Neutrophil (primary cell): Measurements from ENCODE around the gene AMBRA1.
"Not testable (repeated sequence)": the region's sequence is repeated elsewhere in the genome, so short reads cannot be mapped to it uniquely, and the experiment has no call there.

Experiments
- H3K27ac ChIP-seq: fragments of 200-600 bp; sonication (generic); 2 replicates; pipeline ENCODE4 v1.5.1; 2016; ENCODE audit warnings: mild to moderate bottlenecking, moderate library complexity
- H3K27me3 ChIP-seq: fragments of 200-600 bp; sonication (generic); 2 replicates; pipeline ENCODE4 v1.6.0; 2016; ENCODE audit warnings: mild to moderate bottlenecking
- H3K36me3 ChIP-seq: fragments of 200-600 bp; sonication (generic); 2 replicates; pipeline ENCODE4 v1.5.1; 2017
- H3K4me1 ChIP-seq, 2 experiments: fragments of 200-600 bp in 1 of 2; sonication (generic) in 1 of 2; 1 replicate in 1 of 2; 2 replicates in 1 of 2; pipeline versions ENCODE4 v1.5.1 to v1.6.1; 2013 to 2016; ENCODE audit warnings: low read depth in 1 of 2, low read length in 1 of 2, mild to moderate bottlenecking in 1 of 2, moderate library complexity in 1 of 2; ENCODE audit not compliant: control insufficient read depth in 1 of 2, insufficient read depth in 1 of 2
- H3K4me3 ChIP-seq, 2 experiments: fragments of 200-600 bp in 1 of 2; sonication (generic) in 1 of 2; 1 replicate in 1 of 2; 2 replicates in 1 of 2; pipeline ENCODE4 v1.5.1; 2013 to 2016; ENCODE audit warnings: low read depth in 1 of 2, low read length in 1 of 2, mild to moderate bottlenecking in 1 of 2, moderate library complexity in 1 of 2
- H3K9me3 ChIP-seq: fragments of 200-600 bp; sonication (generic); 2 replicates; pipeline ENCODE4 v1.5.1; 2016
- CTCF ChIP-seq: fragments of 200-600 bp; sonication (generic); IDR thresholded peaks from 2 replicates; pipeline ENCODE4 v1.5.1; 2016; ENCODE audit warnings: antibody characterized with exemption

Gene AMBRA1

GRCh38 chr11:46594374-46594700 is 514 bp upstream of the AMBRA1 start:
- Histone ChIP-seq H3K4me1 (peaks cover 13 to 20% of the 10 kb centered on the region in 2 experiments), H3K27ac (peak overlapping the region; percentile 90), H3K36me3 (no peaks in the 10 kb centered on the region), H3K9me3 (no peaks in the 10 kb centered on the region), H3K27me3 (no peaks in the 10 kb centered on the region), H3K4me3 (peak overlapping the region; percentile 81 to 87)
- no peak for TF ChIP-seq CTCF

GRCh38 chr11:46590740-46591605 is 2.9 kb downstream of the AMBRA1 start:
- no peaks in the 10 kb centered on the region for H3K9me3 ChIP-seq
- H3K36me3 ChIP-seq = peaks cover 6% of the 10 kb centered on the region
- TF ChIP-seq CTCF = no peak
- no peak overlapping the region for H3K4me3 ChIP-seq
- no peak overlapping the region for H3K27ac ChIP-seq
- H3K4me1 ChIP-seq = peaks cover 13 to 20% of the 10 kb centered on the region in 2 experiments
- H3K27me3 ChIP-seq = no peaks in the 10 kb centered on the region

- H3K36me3 ChIP-seq = peaks cover 6% of the 10 kb centered on the region
- H3K9me3 ChIP-seq = no peaks in the 10 kb centered on the region
- H3K4me1 ChIP-seq = peaks cover 9 to 14% of the 10 kb centered on the region in 2 experiments
- H3K27ac ChIP-seq = no peak overlapping the region
- no peak overlapping the region for H3K4me3 ChIP-seq
- H3K27me3 ChIP-seq = no peaks in the 10 kb centered on the region
- no peak for TF ChIP-seq CTCF
These were observed 4.9 kb downstream of the AMBRA1 start for GRCh38 chr11:46588915-46589314.

- Histone ChIP-seq H3K27ac (no peak overlapping the region), H3K4me1 (peaks cover 6 to 9% of the 10 kb centered on the region in 2 experiments), H3K27me3 (no peaks in the 10 kb centered on the region), H3K4me3 (no peak overlapping the region), H3K9me3 (no peaks in the 10 kb centered on the region), H3K36me3 (peaks cover 6% of the 10 kb centered on the region)
- no peak for TF ChIP-seq CTCF
These were observed 5.7 kb downstream of the AMBRA1 start for GRCh38 chr11:46588131-46588530.

GRCh38 chr11:46583513-46583912 is 10.3 kb downstream of the AMBRA1 start:
- H3K27me3 ChIP-seq, H3K36me3 ChIP-seq, H3K9me3 ChIP-seq, H3K4me3 ChIP-seq, H3K4me1 ChIP-seq, H3K27ac ChIP-seq: not testable (repeated sequence)

- no peak for TF ChIP-seq CTCF
- Histone ChIP-seq H3K27ac (no peak overlapping the region), H3K36me3 (peaks cover 6% of the 10 kb centered on the region), H3K9me3 (no peaks in the 10 kb centered on the region), H3K4me1 (no peaks in the 10 kb centered on the region), H3K4me3 (no peak overlapping the region), H3K27me3 (no peaks in the 10 kb centered on the region)
These were observed 11.2 kb downstream of the AMBRA1 start for GRCh38 chr11:46582588-46582987.
